ENCODE data around the gene SFXN5.

The SFXN5 gene

DNA sequence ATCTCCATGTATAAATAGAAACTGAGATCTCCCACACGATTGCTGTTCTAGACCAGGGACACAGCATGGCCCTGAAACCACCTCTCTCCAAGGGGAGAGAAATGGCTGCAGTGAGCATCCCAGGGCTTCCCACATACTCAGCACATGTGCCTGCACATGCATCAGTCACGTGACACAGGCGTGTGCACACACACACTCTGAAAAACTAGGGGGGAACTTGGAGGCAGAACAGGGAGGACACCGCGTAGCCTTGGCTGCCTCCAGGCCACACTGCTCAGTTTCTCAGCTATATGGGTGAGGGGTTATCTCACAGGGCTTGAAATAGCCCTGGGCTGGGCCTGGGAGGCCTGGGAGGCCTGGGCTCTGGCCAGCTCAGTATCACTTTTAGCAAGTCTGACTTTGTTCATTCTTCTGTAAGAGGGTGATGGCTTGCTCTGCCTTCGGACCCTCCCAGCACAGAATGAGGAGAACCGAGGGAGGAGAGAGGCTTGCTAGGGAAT is 87.3 kb downstream of the SFXN5 start:
- H3K27me3 ChIP-seq (ENCODE audit: insufficient read depth, low read depth), result no peaks in the 10 kb centered on the region
- no peaks in the 10 kb centered on the region for H3K4me1 ChIP-seq (ENCODE audit: low read depth, poor library complexity, severe bottlenecking)
- TF ChIP-seq, protein P1, sequence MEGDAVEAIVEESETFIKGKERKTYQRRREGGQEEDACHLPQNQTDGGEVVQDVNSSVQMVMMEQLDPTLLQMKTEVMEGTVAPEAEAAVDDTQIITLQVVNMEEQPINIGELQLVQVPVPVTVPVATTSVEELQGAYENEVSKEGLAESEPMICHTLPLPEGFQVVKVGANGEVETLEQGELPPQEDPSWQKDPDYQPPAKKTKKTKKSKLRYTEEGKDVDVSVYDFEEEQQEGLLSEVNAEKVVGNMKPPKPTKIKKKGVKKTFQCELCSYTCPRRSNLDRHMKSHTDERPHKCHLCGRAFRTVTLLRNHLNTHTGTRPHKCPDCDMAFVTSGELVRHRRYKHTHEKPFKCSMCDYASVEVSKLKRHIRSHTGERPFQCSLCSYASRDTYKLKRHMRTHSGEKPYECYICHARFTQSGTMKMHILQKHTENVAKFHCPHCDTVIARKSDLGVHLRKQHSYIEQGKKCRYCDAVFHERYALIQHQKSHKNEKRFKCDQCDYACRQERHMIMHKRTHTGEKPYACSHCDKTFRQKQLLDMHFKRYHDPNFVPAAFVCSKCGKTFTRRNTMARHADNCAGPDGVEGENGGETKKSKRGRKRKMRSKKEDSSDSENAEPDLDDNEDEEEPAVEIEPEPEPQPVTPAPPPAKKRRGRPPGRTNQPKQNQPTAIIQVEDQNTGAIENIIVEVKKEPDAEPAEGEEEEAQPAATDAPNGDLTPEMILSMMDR (conservative IDR thresholded peaks at IDR 0.05; ENCODE audit: low read depth, low read length), result no peak
- H3K79me2 ChIP-seq (ENCODE audit: insufficient read depth, low read depth), result no peaks in the 10 kb centered on the region
- no peaks in the 10 kb centered on the region for H4K20me1 ChIP-seq (ENCODE audit: insufficient read depth)
- H3K36me3 ChIP-seq (ENCODE audit: insufficient read depth), result no peaks in the 10 kb centered on the region
- no peak overlapping the region for H2AFZ ChIP-seq (ENCODE audit: low read depth)
- H3K27ac ChIP-seq, result no peak overlapping the region
- no peak overlapping the region for H3K9ac ChIP-seq
- H3K4me2 ChIP-seq, result no peak overlapping the region
- no peak overlapping the region for H3K4me3 ChIP-seq (IDR thresholded peaks at IDR 0.05; ENCODE audit: insufficient read depth, low read depth, low read length)

DNA sequence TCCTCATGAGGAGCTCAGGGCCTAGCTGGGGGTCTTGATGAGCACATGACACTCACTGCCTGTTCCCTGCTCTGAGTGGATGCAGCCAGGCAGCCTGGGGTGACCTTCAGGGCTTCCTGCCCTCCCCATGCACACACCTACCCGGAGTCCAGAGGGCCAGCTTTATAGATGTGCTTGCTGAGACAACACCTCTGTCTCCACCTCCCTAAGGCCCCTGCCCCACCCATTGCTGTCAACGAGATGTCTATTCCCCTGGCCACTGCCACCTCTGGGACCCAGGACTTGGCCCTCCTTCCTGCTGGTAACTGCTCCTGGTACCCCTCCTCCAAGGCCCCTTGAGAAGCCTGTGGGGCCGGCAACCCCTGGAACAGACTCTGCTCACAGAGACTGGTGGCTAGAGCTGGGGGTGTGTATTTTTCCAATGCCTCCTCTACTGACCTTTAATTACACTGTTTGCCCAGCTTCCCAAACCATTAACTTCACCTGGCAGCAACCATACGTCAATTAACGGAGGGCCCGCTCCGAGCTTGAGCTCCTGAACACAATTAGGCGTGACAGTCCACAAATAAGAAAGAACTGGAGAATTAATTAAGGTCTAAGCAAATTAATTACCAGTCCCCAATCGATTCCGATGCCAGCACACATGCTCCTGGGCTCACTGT is 87.9 kb downstream of the SFXN5 start:
- Histone ChIP-seq H3K27ac (no peak overlapping the region), H3K79me2 (ENCODE audit: insufficient read depth, low read depth) (no peaks in the 10 kb centered on the region), H3K27me3 (ENCODE audit: insufficient read depth, low read depth) (no peaks in the 10 kb centered on the region), H3K9ac (no peak overlapping the region), H3K4me3 (IDR thresholded peaks at IDR 0.05; ENCODE audit: insufficient read depth, low read depth, low read length) (no peak overlapping the region), H3K36me3 (ENCODE audit: insufficient read depth) (no peaks in the 10 kb centered on the region), H4K20me1 (ENCODE audit: insufficient read depth) (no peaks in the 10 kb centered on the region), H3K4me1 (ENCODE audit: low read depth, poor library complexity, severe bottlenecking) (no peaks in the 10 kb centered on the region), H3K4me2 (no peak overlapping the region), H2AFZ (ENCODE audit: low read depth) (no peak overlapping the region)
- TF ChIP-seq, protein P1 (conservative IDR thresholded peaks at IDR 0.05; ENCODE audit: low read depth, low read length), result no peak

DNA sequence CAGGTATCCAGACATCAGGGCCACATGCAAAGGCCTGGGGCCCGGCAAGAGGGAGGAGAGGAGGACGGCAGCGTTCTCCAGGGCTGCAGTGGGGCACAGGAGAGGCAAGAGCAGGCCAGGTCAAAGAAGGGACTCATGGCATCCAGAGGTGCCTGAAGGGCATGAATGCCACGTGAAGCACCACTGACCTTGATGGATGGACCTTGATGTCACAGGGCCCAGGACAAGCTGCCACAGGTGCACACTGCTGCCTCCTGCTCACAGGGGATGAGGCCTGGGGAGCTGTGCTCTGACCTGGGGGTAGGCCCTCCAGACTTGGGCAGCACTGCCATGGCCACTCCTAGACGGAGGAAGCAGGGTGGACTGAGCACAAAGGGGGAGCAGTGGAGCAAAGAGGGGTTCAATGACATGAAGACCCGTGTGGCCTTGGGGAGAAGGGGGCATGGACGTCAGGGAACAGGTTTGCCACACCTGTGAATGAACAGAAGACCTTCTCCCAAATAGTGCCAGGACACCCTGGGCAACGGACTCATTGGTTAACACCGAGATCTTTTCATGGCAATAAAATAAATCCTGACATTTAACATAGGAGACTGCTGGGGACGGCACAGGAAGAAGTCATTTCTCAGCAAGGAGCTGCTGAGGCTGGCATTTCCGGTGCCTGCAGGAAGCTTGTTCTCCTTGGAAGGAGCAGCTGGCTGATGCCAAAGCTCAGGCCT is 88.6 kb downstream of the SFXN5 start:
- no peaks in the 10 kb centered on the region for H3K36me3 ChIP-seq (ENCODE audit: insufficient read depth)
- H3K79me2 ChIP-seq (ENCODE audit: insufficient read depth, low read depth), result no peaks in the 10 kb centered on the region
- TF ChIP-seq, protein P1 (conservative IDR thresholded peaks at IDR 0.05; ENCODE audit: low read depth, low read length), result no peak
- H3K9ac ChIP-seq, result no peak overlapping the region
- H3K4me2 ChIP-seq, result no peak overlapping the region
- no peaks in the 10 kb centered on the region for H4K20me1 ChIP-seq (ENCODE audit: insufficient read depth)
- no peaks in the 10 kb centered on the region for H3K27me3 ChIP-seq (ENCODE audit: insufficient read depth, low read depth)
- H2AFZ ChIP-seq (ENCODE audit: low read depth), result no peak overlapping the region
- H3K4me3 ChIP-seq (IDR thresholded peaks at IDR 0.05; ENCODE audit: insufficient read depth, low read depth, low read length), result no peak overlapping the region
- no peak overlapping the region for H3K27ac ChIP-seq
- no peaks in the 10 kb centered on the region for H3K4me1 ChIP-seq (ENCODE audit: low read depth, poor library complexity, severe bottlenecking)

DNA sequence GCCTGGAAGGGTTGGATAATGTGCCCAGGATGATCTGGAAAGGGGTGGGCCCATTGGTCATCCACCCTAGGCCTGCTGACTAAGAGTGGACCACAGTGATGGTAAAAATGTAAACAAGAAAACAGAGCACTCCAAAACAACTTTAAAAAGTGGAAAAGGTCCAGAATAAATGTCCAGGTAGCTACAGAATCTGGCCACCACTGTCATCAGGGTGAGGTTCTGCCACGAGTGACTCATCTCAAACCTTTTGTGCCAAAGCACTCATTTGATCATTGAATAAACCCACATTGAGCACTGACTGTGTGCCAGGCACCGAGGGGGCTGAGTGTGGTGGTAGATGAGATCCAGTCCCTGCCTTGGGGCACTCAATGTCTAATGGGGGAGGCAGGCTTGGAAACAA is 89.3 kb downstream of the SFXN5 start:
- no peak overlapping the region for H2AFZ ChIP-seq (ENCODE audit: low read depth)
- TF ChIP-seq, protein P1 (conservative IDR thresholded peaks at IDR 0.05; ENCODE audit: low read depth, low read length), result no peak
- no peaks in the 10 kb centered on the region for H3K27me3 ChIP-seq (ENCODE audit: insufficient read depth, low read depth)
- H3K79me2 ChIP-seq (ENCODE audit: insufficient read depth, low read depth), result no peaks in the 10 kb centered on the region
- H3K27ac ChIP-seq, result no peak overlapping the region
- no peaks in the 10 kb centered on the region for H3K36me3 ChIP-seq (ENCODE audit: insufficient read depth)
- no peak overlapping the region for H3K4me3 ChIP-seq (IDR thresholded peaks at IDR 0.05; ENCODE audit: insufficient read depth, low read depth, low read length)
- H3K4me2 ChIP-seq, result no peak overlapping the region
- no peaks in the 10 kb centered on the region for H3K4me1 ChIP-seq (ENCODE audit: low read depth, poor library complexity, severe bottlenecking)
- H3K9ac ChIP-seq, result no peak overlapping the region
- H4K20me1 ChIP-seq (ENCODE audit: insufficient read depth), result no peaks in the 10 kb centered on the region

Data from KMS-11 (cell line).